LHCN-M2 (cell line): Measurements from ENCODE around the gene ARL11. TPM values are rescaled to one million over a fixed set of nuclear protein-coding genes. Genes with fewer than 3 reads are reported as not detected.
"Not testable (repeated sequence)": the region's sequence is repeated elsewhere in the genome, so short reads cannot be mapped to it uniquely, and the experiment has no call there.

Experiments
- DNase-seq: peaks from one replicate; pipeline ENCODE4 v3.0.0-alpha.2; 2012; ENCODE audit warnings: low read depth
- polyA plus RNA-seq: library from polyadenylated mRNA; unstranded; fragments of >200 nt; gene quantifications from one replicate; pipeline ENCODE4 v1.2.1, GENCODE V29; 2012; ENCODE audit warnings: missing spikeins
- total RNA-seq: library from RNA; depleted of rRNA; stranded (reverse); fragments of >200 nt; gene quantifications from 2 replicates; pipeline ENCODE4 v1.2.3, GENCODE V29; 2014; rRNA removed

ARL11 gene
- total RNA-seq, result not detected in 2 replicates
- polyA plus RNA-seq, result not detected

- DNase-seq, result no peak
Measured at GRCh38 chr13:49627831-49628652, at the start of gene ARL11. ARL11 (plus strand) TSS chr13:49628507; CDS start chr13:49630448, 1,941 bp downstream.

- no peak for DNase-seq
Measured at GRCh38 chr13:49579501-49579900, 48.8 kb upstream of the ARL11 start.

GRCh38 chr13:49580980-49581680 lies 47.2 kb upstream of the ARL11 start:
- DNase-seq, result no peak

GRCh38 chr13:49584771-49585182 lies 43.5 kb upstream of the ARL11 start:
- DNase-seq, result no peak

GRCh38 chr13:49585220-49586157 lies 42.8 kb upstream of the ARL11 start, which contains the start of gene RCBTB1:
RCBTB1 (minus strand) TSS chr13:49585558; CDS start chr13:49567279, 18,279 bp downstream.
- peak; percentile 66 for DNase-seq

GRCh38 chr13:49586717-49587116 lies 41.6 kb upstream of the ARL11 start:
- DNase-seq, result no peak

GRCh38 chr13:49587311-49587847 lies 40.9 kb upstream of the ARL11 start:
- peak; percentile 57 for DNase-seq

- DNase-seq, result not testable (repeated sequence)
Measured at GRCh38 chr13:49590714-49591113, 37.6 kb upstream of the ARL11 start.

GRCh38 chr13:49593876-49594275 lies 34.4 kb upstream of the ARL11 start:
- DNase-seq, result not testable (repeated sequence)

GRCh38 chr13:49594576-49594975 lies 33.7 kb upstream of the ARL11 start:
- no peak for DNase-seq

- DNase-seq, result no peak
Measured at GRCh38 chr13:49596221-49596620, 32.1 kb upstream of the ARL11 start.

GRCh38 chr13:49597043-49597641 lies 31.2 kb upstream of the ARL11 start:
- no peak for DNase-seq

- DNase-seq, result peak; percentile 24
Measured at GRCh38 chr13:49602005-49602404, 26.3 kb upstream of the ARL11 start.

- not testable (repeated sequence) for DNase-seq
Measured at GRCh38 chr13:49602615-49603014, 25.7 kb upstream of the ARL11 start.

GRCh38 chr13:49604570-49604969 lies 23.7 kb upstream of the ARL11 start:
- no peak for DNase-seq

GRCh38 chr13:49606747-49607648 lies 21.3 kb upstream of the ARL11 start:
- DNase-seq, result peak; percentile 83

- DNase-seq, result no peak
Measured at GRCh38 chr13:49607761-49608160, 20.5 kb upstream of the ARL11 start.

- no peak for DNase-seq
Measured at GRCh38 chr13:49608651-49609331, 19.5 kb upstream of the ARL11 start.

- peak; percentile 34 for DNase-seq
Measured at GRCh38 chr13:49610176-49610575, 18.1 kb upstream of the ARL11 start.
